ENCODE data around the gene MYO6.

Gene MYO6

GRCh38 chr6:75819776-75820487 lies 70.9 kb downstream of the MYO6 start:
- POLR2A ChIA-PET, result interaction anchor here (0.9 kb wide), 1 partner anchor 35 kb away, joined by 3 read pairs; no protein-coding TSS in a partner anchor
- TF ChIP-seq OSR2 (tag by site-specific recombination; IDR thresholded peaks at IDR 0.05) (no peak), ZNF202 (tag by site-specific recombination; IDR thresholded peaks at IDR 0.05; ENCODE audit: borderline replicate concordance) (no peak)
- TF ChIP-seq, protein P1, sequence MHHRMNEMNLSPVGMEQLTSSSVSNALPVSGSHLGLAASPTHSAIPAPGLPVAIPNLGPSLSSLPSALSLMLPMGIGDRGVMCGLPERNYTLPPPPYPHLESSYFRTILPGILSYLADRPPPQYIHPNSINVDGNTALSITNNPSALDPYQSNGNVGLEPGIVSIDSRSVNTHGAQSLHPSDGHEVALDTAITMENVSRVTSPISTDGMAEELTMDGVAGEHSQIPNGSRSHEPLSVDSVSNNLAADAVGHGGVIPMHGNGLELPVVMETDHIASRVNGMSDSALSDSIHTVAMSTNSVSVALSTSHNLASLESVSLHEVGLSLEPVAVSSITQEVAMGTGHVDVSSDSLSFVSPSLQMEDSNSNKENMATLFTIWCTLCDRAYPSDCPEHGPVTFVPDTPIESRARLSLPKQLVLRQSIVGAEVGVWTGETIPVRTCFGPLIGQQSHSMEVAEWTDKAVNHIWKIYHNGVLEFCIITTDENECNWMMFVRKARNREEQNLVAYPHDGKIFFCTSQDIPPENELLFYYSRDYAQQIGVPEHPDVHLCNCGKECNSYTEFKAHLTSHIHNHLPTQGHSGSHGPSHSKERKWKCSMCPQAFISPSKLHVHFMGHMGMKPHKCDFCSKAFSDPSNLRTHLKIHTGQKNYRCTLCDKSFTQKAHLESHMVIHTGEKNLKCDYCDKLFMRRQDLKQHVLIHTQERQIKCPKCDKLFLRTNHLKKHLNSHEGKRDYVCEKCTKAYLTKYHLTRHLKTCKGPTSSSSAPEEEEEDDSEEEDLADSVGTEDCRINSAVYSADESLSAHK (tag by site-specific recombination; IDR thresholded peaks at IDR 0.05), result no peak
- Histone ChIP-seq H3K9me3 (ENCODE audit: control insufficient read depth, insufficient read depth, low read depth, low read length) (no peaks in the 10 kb centered on the region), H3K4me1 (ENCODE audit: control insufficient read depth, insufficient read depth, low read length) (peaks cover 12% of the 10 kb centered on the region), H3K27ac (ENCODE audit: extremely low read depth, low read depth, low read length) (no peak overlapping the region), H3K4me3 (ENCODE audit: low read depth, low read length) (no peak overlapping the region), H3K36me3 (ENCODE audit: control insufficient read depth in 2 of 2, insufficient read depth in 1 of 2, low read length in 2 of 2) (peaks cover 3 to 5% of the 10 kb centered on the region in 2 experiments; a peak in 2 of 3 replicates)
- CTCF ChIA-PET, result interaction anchor here (0.6 kb wide), 1 partner anchor 128 kb away, joined by 3 read pairs; no protein-coding TSS in a partner anchor

- TF ChIP-seq ZNF221 (tag by site-specific recombination; IDR thresholded peaks at IDR 0.05; ENCODE audit: borderline replicate concordance) (no peak), ZNF791 (tag by site-specific recombination; IDR thresholded peaks at IDR 0.05) (no peak), ZNF560 (tag by site-specific recombination; IDR thresholded peaks at IDR 0.05; ENCODE audit: borderline replicate concordance) (no peak), ZSCAN18 (tag by site-specific recombination; IDR thresholded peaks at IDR 0.05) (no peak), ZNF37A (tag by site-specific recombination; IDR thresholded peaks at IDR 0.05) (no peak), ZNF658 (tag by site-specific recombination; IDR thresholded peaks at IDR 0.05) (no peak), ZNF341 (tag by site-specific recombination; IDR thresholded peaks at IDR 0.05; ENCODE audit: low read depth) (no peak), ZSCAN4 (tag by site-specific recombination; IDR thresholded peaks at IDR 0.05) (no peak), ZNF121 (tag by site-specific recombination; IDR thresholded peaks at IDR 0.05) (no peak), SCRT2 (tag by site-specific recombination; IDR thresholded peaks at IDR 0.05) (no peak)
- TF ChIP-seq, protein P2, sequence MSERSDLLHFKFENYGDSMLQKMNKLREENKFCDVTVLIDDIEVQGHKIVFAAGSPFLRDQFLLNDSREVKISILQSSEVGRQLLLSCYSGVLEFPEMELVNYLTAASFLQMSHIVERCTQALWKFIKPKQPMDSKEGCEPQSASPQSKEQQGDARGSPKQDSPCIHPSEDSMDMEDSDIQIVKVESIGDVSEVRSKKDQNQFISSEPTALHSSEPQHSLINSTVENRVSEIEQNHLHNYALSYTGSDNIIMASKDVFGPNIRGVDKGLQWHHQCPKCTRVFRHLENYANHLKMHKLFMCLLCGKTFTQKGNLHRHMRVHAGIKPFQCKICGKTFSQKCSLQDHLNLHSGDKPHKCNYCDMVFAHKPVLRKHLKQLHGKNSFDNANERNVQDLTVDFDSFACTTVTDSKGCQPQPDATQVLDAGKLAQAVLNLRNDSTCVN (tag by site-specific recombination; optimal IDR thresholded peaks at IDR 0.05), result no peak
- Histone ChIP-seq H3K4me1 (ENCODE audit: control insufficient read depth, insufficient read depth, low read length) (peaks cover 2% of the 10 kb centered on the region; the same call in 1 of the 2 replicates), H3K4me3 (ENCODE audit: low read depth, low read length) (no peak overlapping the region), H3K36me3 (ENCODE audit: control insufficient read depth in 2 of 2, insufficient read depth in 1 of 2, low read length in 2 of 2) (peaks cover 2 to 5% of the 10 kb centered on the region in 2 experiments; a peak in 2 of 3 replicates), H3K27ac (ENCODE audit: extremely low read depth, low read depth, low read length) (no peak overlapping the region), H3K9me3 (ENCODE audit: control insufficient read depth, insufficient read depth, low read depth, low read length) (no peaks in the 10 kb centered on the region)
- CTCF ChIA-PET, result interaction anchor here (0.5 to 1.3 kb wide), 2 partner anchors 25 to 69 kb away, joined by 3 read pairs; no protein-coding TSS in a partner anchor
- POLR2A ChIA-PET, result no interaction called here
Measured at GRCh38 chr6:75824160-75824559, 75.1 kb downstream of the MYO6 start.

DNA sequence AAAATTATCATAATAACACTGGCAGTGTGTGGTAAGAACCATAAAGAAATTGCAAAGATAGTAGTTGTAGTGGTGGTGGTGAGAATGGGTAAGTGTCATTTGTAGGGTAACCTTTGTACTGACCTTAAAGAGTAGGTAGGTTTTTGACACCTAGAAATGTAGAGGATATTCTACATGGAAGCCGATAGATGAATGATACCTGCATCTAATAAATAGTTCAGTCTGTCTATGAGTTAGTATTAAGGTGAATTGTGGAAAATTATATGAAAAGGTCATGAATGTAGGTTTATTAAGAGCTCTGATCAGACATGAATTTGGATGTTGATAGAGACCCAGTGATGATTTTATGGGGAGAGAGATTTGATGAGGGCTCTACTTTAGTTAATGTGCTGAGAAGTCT lies 78.1 kb downstream of the MYO6 start:
- CTCF ChIA-PET, result no interaction called here
- no peak overlapping the region for H3K27ac ChIP-seq (ENCODE audit: extremely low read depth, low read depth, low read length)
- no peaks in the 10 kb centered on the region for H3K4me1 ChIP-seq (ENCODE audit: control insufficient read depth, insufficient read depth, low read length)
- POLR2A ChIA-PET, result no interaction called here
- H3K36me3 ChIP-seq (ENCODE audit: control insufficient read depth in 2 of 2, insufficient read depth in 1 of 2, low read length in 2 of 2), result peaks cover 5 to 6% of the 10 kb centered on the region in 2 experiments; a peak in 2 of 3 replicates
- H3K9me3 ChIP-seq (ENCODE audit: control insufficient read depth, insufficient read depth, low read depth, low read length), result no peaks in the 10 kb centered on the region
- TF ChIP-seq ZNF660 (tag by site-specific recombination; IDR thresholded peaks at IDR 0.05) (peak; percentile 93), ZNF555 (tag by site-specific recombination; conservative IDR thresholded peaks at IDR 0.05) (no peak)
- TF ChIP-seq, protein P3, sequence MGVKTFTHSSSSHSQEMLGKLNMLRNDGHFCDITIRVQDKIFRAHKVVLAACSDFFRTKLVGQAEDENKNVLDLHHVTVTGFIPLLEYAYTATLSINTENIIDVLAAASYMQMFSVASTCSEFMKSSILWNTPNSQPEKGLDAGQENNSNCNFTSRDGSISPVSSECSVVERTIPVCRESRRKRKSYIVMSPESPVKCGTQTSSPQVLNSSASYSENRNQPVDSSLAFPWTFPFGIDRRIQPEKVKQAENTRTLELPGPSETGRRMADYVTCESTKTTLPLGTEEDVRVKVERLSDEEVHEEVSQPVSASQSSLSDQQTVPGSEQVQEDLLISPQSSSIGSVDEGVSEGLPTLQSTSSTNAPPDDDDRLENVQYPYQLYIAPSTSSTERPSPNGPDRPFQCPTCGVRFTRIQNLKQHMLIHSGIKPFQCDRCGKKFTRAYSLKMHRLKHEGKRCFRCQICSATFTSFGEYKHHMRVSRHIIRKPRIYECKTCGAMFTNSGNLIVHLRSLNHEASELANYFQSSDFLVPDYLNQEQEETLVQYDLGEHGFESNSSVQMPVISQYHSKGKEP (tag by site-specific recombination; IDR thresholded peaks at IDR 0.05), result no peak
- H3K4me3 ChIP-seq (ENCODE audit: low read depth, low read length), result no peak overlapping the region
